GM10266 (cell line): Measurements from ENCODE around the gene UNC5B.

Experiments used
- DNase-seq: peaks from one replicate; pipeline ENCODE4 v3.0.0; 2012; ENCODE audit errors: extremely low spot score
- CTCF ChIP-seq: IDR thresholded peaks from 2 replicates; pipeline ENCODE4 v1.5.1; 2012; ENCODE audit warnings: mild to moderate bottlenecking, low read depth; ENCODE audit not compliant: control insufficient read depth, insufficient read depth; ENCODE audit errors: missing control alignments

The UNC5B gene

GRCh38 chr10:71351628-71352319, 139.4 kb downstream of the UNC5B start:
- TF ChIP-seq CTCF: no peak
- no peak for DNase-seq
